HepG2 (cell line): Measurements from ENCODE around the gene RPS6KA2. TPM values are rescaled to one million over a fixed set of nuclear protein-coding genes. Genes with fewer than 3 reads are reported as not detected.

Experiments
- ATAC-seq: fragments of 200-7000 bp; cut with Tn5 transposase; 3 replicates; pipeline ENCODE4 v1.9.1; 2020; ENCODE audit warnings: mild to moderate bottlenecking, moderate library complexity
- BruUV-seq: library from RNA; stranded (reverse); fragments of 400-500 nt; replicated peaks from 2 replicates; lab custom pipeline; 2021; lab: Mats Ljungman, UMichigan
- CTCF ChIA-PET: fragments of 300-600 bp; formaldehyde crosslinking; extraction: SDS; loops from one replicate; lab custom pipeline; 2021; ENCODE audit warnings: low total read pairs, inconsistent platforms, low intra/inter-chr PET ratio; lab: Yijun Ruan, JAX
- POLR2A ChIA-PET: fragments of 350-600 bp; sonication (Branson Sonifier 250); formaldehyde crosslinking; loops from one replicate; lab custom pipeline; 2020; ENCODE audit warnings: antibody characterized with exemption, inconsistent platforms; lab: Yijun Ruan, JAX
- DNase-seq: peaks from one replicate; pipeline ENCODE4 v3.0.0-alpha.2; 2015; ENCODE audit warnings: low spot score
- FAIRE-seq: peaks from 3 replicates; lab custom pipeline; 2011; peaks lifted over from hg19 to GRCh38; lab: Jason Lieb, UNC
- H2AFZ ChIP-seq: one replicate; pipeline ENCODE4 v1.6.1; 2011; ENCODE audit warnings: low read length, inconsistent platforms
- H3K27ac ChIP-seq: fragments of 300-600 bp; 3 replicates; pipeline ENCODE4 v1.8.0; 2011; ENCODE audit warnings: mixed run types, mild to moderate bottlenecking, mixed read lengths, low read length, inconsistent platforms; ENCODE audit not compliant: insufficient read depth; ENCODE audit errors: extremely low read length
- H3K27me3 ChIP-seq, 2 experiments: fragments of 200-600 bp in 1 of 2; 2 replicates in 1 of 2; 3 replicates in 1 of 2; pipeline versions ENCODE4 v1.6.0 to v1.8.0; 2011; ENCODE audit warnings: low read length in 2 of 2, mild to moderate bottlenecking in 2 of 2, moderate library complexity in 2 of 2, inconsistent platforms in 1 of 2; ENCODE audit not compliant: insufficient read depth in 2 of 2, control insufficient read depth in 1 of 2
- H3K36me3 ChIP-seq, 2 experiments: fragments of 200-600 bp in 1 of 2; replicated peaks in 1 of 2; 2 replicates in 1 of 2; 3 replicates in 1 of 2; pipeline versions ENCODE4 v1.5.1 to v1.8.0; 2011; ENCODE audit warnings: low read length in 2 of 2, inconsistent platforms in 1 of 2; ENCODE audit not compliant: insufficient read depth in 2 of 2, control insufficient read depth in 1 of 2
- H3K4me1 ChIP-seq: 2 replicates; pipeline ENCODE4 v1.5.1; 2012; ENCODE audit warnings: low read length, inconsistent platforms; ENCODE audit not compliant: insufficient read depth
- H3K4me2 ChIP-seq: 2 replicates; pipeline ENCODE4 v1.6.0; 2011; ENCODE audit warnings: low read depth, low read length, inconsistent platforms
- H3K4me3 ChIP-seq, 3 experiments: fragments of 200-600 bp in 1 of 3; sonication (generic), shearing (Covaris generic) in 1 of 3; replicated peaks in 1 of 3; 2 replicates each; pipeline ENCODE4 v1.5.1; 2011 to 2016; ENCODE audit warnings: low read length in 3 of 3, inconsistent platforms in 2 of 3, low read depth in 2 of 3, mild to moderate bottlenecking in 2 of 3, control low read depth in 1 of 3, mixed read lengths in 1 of 3; ENCODE audit not compliant: insufficient read depth in 1 of 3
- H3K79me2 ChIP-seq: one replicate; pipeline ENCODE4 v1.6.1; 2011; ENCODE audit warnings: low read length, inconsistent platforms; ENCODE audit not compliant: insufficient read depth
- H3K9ac ChIP-seq: 2 replicates; pipeline ENCODE4 v1.6.0; 2011; ENCODE audit warnings: mild to moderate bottlenecking, low read depth, low read length, inconsistent platforms; ENCODE audit not compliant: insufficient read depth
- H3K9me3 ChIP-seq: 2 replicates; pipeline ENCODE4 v1.5.1; 2012; ENCODE audit warnings: mild to moderate bottlenecking, low read length
- H4K20me1 ChIP-seq: 2 replicates; pipeline ENCODE4 v1.6.0; 2011; ENCODE audit warnings: inconsistent platforms, mild to moderate bottlenecking, low read length, moderate library complexity; ENCODE audit not compliant: insufficient read depth
- ARNT2 ChIP-seq: sonication (generic); formaldehyde crosslinking; IDR thresholded peaks from 2 replicates; pipeline ENCODE4 v1.8.0; 2022; ENCODE audit warnings: mild to moderate bottlenecking, low read depth, missing genetic modification reagents, moderate library complexity
- FLYWCH1 ChIP-seq: sonication (generic); formaldehyde crosslinking; IDR thresholded peaks from 2 replicates; pipeline ENCODE4 v1.8.1; 2023; ENCODE audit warnings: mild to moderate bottlenecking, missing genetic modification reagents
- FOSL2 ChIP-seq: sonication (generic); formaldehyde crosslinking; IDR thresholded peaks from 2 replicates; pipeline ENCODE4 v1.4.0; 2020; ENCODE audit warnings: missing genetic modification reagents
- MLLT10 ChIP-seq: sonication (generic); formaldehyde crosslinking; IDR thresholded peaks from 2 replicates; pipeline ENCODE4 v1.4.0; 2020; ENCODE audit warnings: missing genetic modification reagents
- NBN ChIP-seq: fragments of 450-650 bp; conservative IDR thresholded peaks from 2 replicates; pipeline ENCODE4 v1.6.1; 2017
- PRDM4 ChIP-seq: sonication (generic); formaldehyde crosslinking; IDR thresholded peaks from 2 replicates; pipeline ENCODE4 v1.9.0; 2021; ENCODE audit warnings: missing genetic modification reagents, borderline replicate concordance
- SMARCC2 ChIP-seq: fragments of 450-650 bp; IDR thresholded peaks from 2 replicates; pipeline ENCODE4 v1.6.1; 2017; ENCODE audit warnings: antibody characterized with exemption, mild to moderate bottlenecking
- SOX5 ChIP-seq: IDR thresholded peaks from 2 replicates; pipeline ENCODE4 v1.6.1; 2016; ENCODE audit warnings: borderline replicate concordance
- SP4 ChIP-seq: sonication (generic); formaldehyde crosslinking; IDR thresholded peaks from 2 replicates; pipeline ENCODE4 v1.8.1; 2023; ENCODE audit warnings: mild to moderate bottlenecking, missing genetic modification reagents
- YEATS2 ChIP-seq: sonication (generic); formaldehyde crosslinking; IDR thresholded peaks from 2 replicates; pipeline ENCODE4 v1.4.0; 2020; ENCODE audit warnings: missing genetic modification reagents, borderline replicate concordance
- ZBED4 ChIP-seq: sonication (generic); formaldehyde crosslinking; IDR thresholded peaks from 2 replicates; pipeline ENCODE4 v1.4.0; 2020; ENCODE audit warnings: missing genetic modification reagents, borderline replicate concordance
- ZBTB46 ChIP-seq: sonication (generic); formaldehyde crosslinking; IDR thresholded peaks from 2 replicates; pipeline ENCODE4 v1.4.0; 2020; ENCODE audit warnings: mild to moderate bottlenecking, missing genetic modification reagents, borderline replicate concordance
- ZNF362 ChIP-seq: sonication (generic); formaldehyde crosslinking; IDR thresholded peaks from 2 replicates; pipeline ENCODE4 v1.4.0; 2020; ENCODE audit warnings: missing genetic modification reagents, mild to moderate bottlenecking, borderline replicate concordance
- ZNF44 ChIP-seq: sonication (generic); formaldehyde crosslinking; IDR thresholded peaks from 2 replicates; pipeline ENCODE4 v1.5.1; 2020; ENCODE audit warnings: mild to moderate bottlenecking, missing genetic modification reagents
- ZNF629 ChIP-seq: sonication (generic); formaldehyde crosslinking; conservative IDR thresholded peaks from 2 replicates; pipeline ENCODE4 v1.5.0; 2020; ENCODE audit warnings: missing genetic modification reagents
- ZNF766 ChIP-seq: sonication (generic); formaldehyde crosslinking; IDR thresholded peaks from 2 replicates; pipeline ENCODE4 v1.5.0; 2020; ENCODE audit warnings: missing genetic modification reagents, borderline replicate concordance
- ZNF878 ChIP-seq: sonication (generic); formaldehyde crosslinking; IDR thresholded peaks from 2 replicates; pipeline ENCODE4 v1.8.1; 2023; ENCODE audit warnings: mild to moderate bottlenecking, missing genetic modification reagents, moderate library complexity
- whole genome bisulfite sequencing: methylation state at CpG from one replicate; pipeline ENCODE4 v1.1.6; 2017; ENCODE audit warnings: low lambda C conversion rate; 5-methylcytosine and 5-hydroxymethylcytosine counted together
- in situ Hi-C: cut with HindIII; loops from 2 replicates; pipeline ENCODE4 v1.10.0; 2017; ENCODE audit warnings: low pct_unique_long_range_greater_than_20kb; ENCODE audit not compliant: extremely low pct_ligation_motif_present
- intact Hi-C: fragments of 100-400 bp; cut with micrococcal nuclease; formaldehyde crosslinking; loops from one replicate; pipeline ENCODE4 v1.10.0; 2022; ENCODE audit not compliant: unreplicated experiment
- polyA plus RNA-seq, 8 experiments: library from polyadenylated mRNA; depleted of rRNA in 3 of 8; stranded (reverse) in 7 of 8; unstranded in 1 of 8; fragments of >200 nt; fragmentation: Illumina TruSeq in 4 of 8; extraction: Trizol in 4 of 8; gene quantifications; 2 replicates each; pipeline versions ENCODE4 v1.2.1 to v1.2.3, GENCODE V29; 2011 to 2016; ENCODE audit warnings: low read depth in 4 of 8, missing spikeins in 1 of 8, mixed read lengths in 1 of 8; ENCODE audit not compliant: insufficient read depth in 1 of 8
- total RNA-seq, 5 experiments: library from RNA; depleted of rRNA; stranded (reverse); fragments of >200 nt; fragmentation: Illumina TruSeq; extraction: Trizol; gene quantifications; 2 replicates each; pipeline ENCODE4 v1.2.3, GENCODE V29; 2016; ENCODE audit warnings: low read depth in 1 of 5

The RPS6KA2 gene
- total and polyA plus RNA-seq, 2 of the 13 experiments (the other 11 are each of a cell fraction or from before 2014, with no cell fraction given) = 0.22 to 0.38 TPM

- Histone ChIP-seq H3K36me3 (no peaks in the 10 kb centered on the region), H3K9ac (no peak overlapping the region), H3K4me2 (no peak overlapping the region), H4K20me1 (peaks cover 4% of the 10 kb centered on the region; the same call in 1 of the 2 replicates), H3K4me3 (no peak overlapping the region), H3K9me3 (no peaks in the 10 kb centered on the region), H3K4me1 (no peaks in the 10 kb centered on the region), H3K27me3 (peaks cover 8 to 80% of the 10 kb centered on the region in 2 experiments), H2AFZ (no peak overlapping the region), H3K79me2 (no peaks in the 10 kb centered on the region), H3K27ac (no peak overlapping the region)
- DNase-seq = no peak
- POLR2A ChIA-PET = no interaction called here
- WGBS = 17% methylated on average over 8 of the region's 8 CpGs
- FAIRE-seq = no peak
- BruUV-seq = no TSS peak
- in situ Hi-C loops (no loop called here), intact Hi-C loops (no loop called here)
- no peak for ATAC-seq
- CTCF ChIA-PET = no interaction called here
- TF ChIP-seq ZBED4 (CRISPR knock-in tag) (no peak), ZNF44 (CRISPR knock-in tag) (no peak), ZNF629 (CRISPR knock-in tag) (no peak), ZNF362 (CRISPR knock-in tag) (no peak), ZBTB46 (CRISPR knock-in tag) (no peak), FLYWCH1 (no peak), NBN (no peak), PRDM4 (no peak), MLLT10 (CRISPR knock-in tag) (no peak), ARNT2 (CRISPR knock-in tag) (no peak), SOX5 (no peak), YEATS2 (CRISPR knock-in tag) (no peak), SMARCC2 (no peak), ZNF878 (CRISPR knock-in tag) (no peak), ZNF766 (CRISPR knock-in tag) (no peak), FOSL2 (CRISPR knock-in tag) (no peak), SP4 (CRISPR knock-in tag) (no peak)
These were observed 117.9 kb downstream of the RPS6KA2 start for GRCh38 chr6:166509193-166509592.
